ENCODE results near the gene MSLN.

- no peak for TF ChIP-seq CTCF (IDR thresholded peaks at IDR 0.05; ENCODE audit: control extremely low read depth in 1 of 3, insufficient read depth in 1 of 3, low read depth in 1 of 3, low read length in 3 of 3)
- no peak for TF ChIP-seq ATF3 (IDR thresholded peaks at IDR 0.05; ENCODE audit: insufficient read depth, low read depth, low read length)
- TF ChIP-seq POLR2A (IDR thresholded peaks at IDR 0.05; ENCODE audit: control extremely low read depth in 1 of 2, low read depth in 2 of 2, low read length in 2 of 2): no peak
- TF ChIP-seq TAF1 (IDR thresholded peaks at IDR 0.05; ENCODE audit: low read depth, low read length): no peak
Measured at GRCh38 chr16:768428-768827, 7.9 kb downstream of the MSLN start.
